Mesendoderm (in vitro differentiated cells): Measurements from ENCODE around the gene PPDPF.

Experiments used
- DNase-seq: peaks from one replicate; pipeline ENCODE4 v3.0.0; 2013
- H2AK5ac ChIP-seq: 2 replicates; pipeline ENCODE4 v1.6.1; 2013; ENCODE audit warnings: low read length, inconsistent platforms
- H2BK120ac ChIP-seq: 2 replicates; pipeline ENCODE4 v1.6.1; 2013; ENCODE audit warnings: low read depth, mild to moderate bottlenecking, low read length, moderate library complexity, mixed read lengths
- H2BK15ac ChIP-seq: replicated peaks from 2 replicates; pipeline ENCODE4 v1.6.1; 2013; ENCODE audit warnings: low read depth, mild to moderate bottlenecking, moderate library complexity
- H2BK5ac ChIP-seq: 2 replicates; pipeline ENCODE4 v1.6.1; 2013; ENCODE audit warnings: low read length, inconsistent platforms
- H3K18ac ChIP-seq: 2 replicates; pipeline ENCODE4 v1.6.1; 2013; ENCODE audit warnings: mild to moderate bottlenecking, low read length, mixed read lengths
- H3K23ac ChIP-seq: one replicate; pipeline ENCODE4 v1.6.1; 2013; ENCODE audit warnings: low read length
- H3K27ac ChIP-seq: 2 replicates; pipeline ENCODE4 v1.5.1; 2013; ENCODE audit warnings: low read depth, mild to moderate bottlenecking, inconsistent platforms, low read length, moderate library complexity
- H3K27me3 ChIP-seq: 2 replicates; pipeline ENCODE4 v1.6.1; 2013; ENCODE audit warnings: low read length, control low read depth, mild to moderate bottlenecking, inconsistent platforms; ENCODE audit not compliant: insufficient read depth, poor library complexity
- H3K36me3 ChIP-seq: 2 replicates; pipeline ENCODE4 v1.6.1; 2013; ENCODE audit warnings: low read length, inconsistent platforms; ENCODE audit not compliant: control insufficient read depth, insufficient read depth
- H3K4ac ChIP-seq: one replicate; pipeline ENCODE4 v1.6.1; 2013; ENCODE audit warnings: low read depth, mild to moderate bottlenecking, low read length, moderate library complexity
- H3K4me1 ChIP-seq: 2 replicates; pipeline ENCODE4 v1.6.1; 2013; ENCODE audit warnings: low read depth, low read length, inconsistent platforms; ENCODE audit not compliant: control insufficient read depth
- H3K4me2 ChIP-seq: 2 replicates; pipeline ENCODE4 v1.6.1; 2013; ENCODE audit warnings: low read length
- H3K4me3 ChIP-seq: 2 replicates; pipeline ENCODE4 v1.5.1; 2013; ENCODE audit warnings: mild to moderate bottlenecking, low read length
- H3K56ac ChIP-seq: one replicate; pipeline ENCODE4 v1.6.1; 2013; ENCODE audit warnings: low read length
- H3K79me1 ChIP-seq: 2 replicates; pipeline ENCODE4 v1.6.1; 2013; ENCODE audit warnings: low read length, inconsistent platforms
- H3K79me2 ChIP-seq: 2 replicates; pipeline ENCODE4 v1.6.1; 2013; ENCODE audit warnings: mild to moderate bottlenecking, low read length; ENCODE audit not compliant: control insufficient read depth, insufficient read depth
- H3K9ac ChIP-seq: 2 replicates; pipeline ENCODE4 v1.6.1; 2013; ENCODE audit warnings: low read length, inconsistent platforms
- H4K5ac ChIP-seq: one replicate; pipeline ENCODE4 v1.6.1; 2013; ENCODE audit warnings: low read length
- H4K8ac ChIP-seq: one replicate; pipeline ENCODE4 v1.6.1; 2013; ENCODE audit warnings: low read depth, mild to moderate bottlenecking, control low read depth, low read length, moderate library complexity
- WGBS: extraction: QIAGEN DNeasy Blood & Tissue Kit; methylation state at CpG from one replicate; pipeline ENCODE4 v1.1.7; 2013; ENCODE audit warnings: low lambda C conversion rate, missing lambda C conversion rate; ENCODE audit not compliant: insufficient coverage; ENCODE audit errors: extremely low coverage; 5-methylcytosine and 5-hydroxymethylcytosine counted together

The PPDPF gene

DNA sequence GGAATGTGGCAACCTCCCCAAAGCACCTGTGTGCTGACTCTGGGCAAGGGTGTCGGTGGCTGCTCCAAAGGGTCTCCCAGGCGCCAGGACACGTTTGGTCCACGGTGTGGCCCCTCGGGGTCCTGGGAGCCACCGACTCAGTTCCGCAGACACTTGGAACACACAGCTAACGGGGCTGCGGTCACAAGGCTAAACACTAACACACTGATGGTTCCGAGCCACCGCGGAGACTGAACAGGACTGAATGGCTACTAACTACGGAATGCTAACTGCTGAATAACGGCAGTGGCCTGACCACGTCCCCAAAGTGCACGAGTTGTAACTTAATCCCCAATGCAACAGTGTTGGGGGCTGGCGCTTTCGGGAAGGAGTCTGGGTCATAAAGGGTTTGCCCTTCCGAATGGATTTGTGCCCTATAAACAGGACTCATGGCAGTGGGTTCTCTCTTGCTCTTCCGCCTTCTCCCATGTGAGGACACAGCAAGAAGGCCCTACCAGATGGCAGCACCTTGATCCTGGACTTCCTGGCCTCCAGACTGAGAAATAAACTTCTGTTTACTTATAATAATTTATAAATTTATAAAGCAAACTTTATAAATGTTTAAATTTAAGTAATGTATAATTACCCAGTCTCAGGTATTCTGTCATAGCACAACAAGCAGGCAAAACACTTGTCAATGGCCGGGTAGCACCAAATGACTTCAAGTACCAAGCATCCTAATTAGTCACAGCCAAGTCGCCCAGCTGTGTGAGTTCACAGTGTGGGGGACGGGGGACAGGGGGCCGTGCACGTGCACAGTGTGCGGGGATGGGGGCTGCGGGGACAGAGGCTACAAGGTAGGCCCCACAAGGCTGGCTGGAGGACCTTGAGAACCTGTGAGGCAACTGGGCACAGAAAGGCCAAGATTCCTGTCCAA lies 19.4 kb upstream of the PPDPF start:
- Histone ChIP-seq H3K4me2 (no peak overlapping the region), H3K4me1 (no peaks in the 10 kb centered on the region), H4K8ac (no peak overlapping the region), H3K18ac (no peak overlapping the region), H3K79me2 (no peaks in the 10 kb centered on the region), H3K4ac (no peak overlapping the region), H3K23ac (no peak overlapping the region), H4K5ac (no peak overlapping the region), H3K4me3 (no peak overlapping the region), H3K27ac (no peak overlapping the region), H3K36me3 (no peaks in the 10 kb centered on the region), H2AK5ac (no peak overlapping the region), H2BK120ac (no peak overlapping the region), H2BK15ac (no peak overlapping the region), H2BK5ac (no peak overlapping the region), H3K27me3 (peaks cover 2% of the 10 kb centered on the region), H3K79me1 (no peaks in the 10 kb centered on the region), H3K9ac (no peak overlapping the region), H3K56ac (no peak overlapping the region)
- DNase-seq: no peak
- no CpG with 5 or more reads among the region's 27 CpGs for WGBS

DNA sequence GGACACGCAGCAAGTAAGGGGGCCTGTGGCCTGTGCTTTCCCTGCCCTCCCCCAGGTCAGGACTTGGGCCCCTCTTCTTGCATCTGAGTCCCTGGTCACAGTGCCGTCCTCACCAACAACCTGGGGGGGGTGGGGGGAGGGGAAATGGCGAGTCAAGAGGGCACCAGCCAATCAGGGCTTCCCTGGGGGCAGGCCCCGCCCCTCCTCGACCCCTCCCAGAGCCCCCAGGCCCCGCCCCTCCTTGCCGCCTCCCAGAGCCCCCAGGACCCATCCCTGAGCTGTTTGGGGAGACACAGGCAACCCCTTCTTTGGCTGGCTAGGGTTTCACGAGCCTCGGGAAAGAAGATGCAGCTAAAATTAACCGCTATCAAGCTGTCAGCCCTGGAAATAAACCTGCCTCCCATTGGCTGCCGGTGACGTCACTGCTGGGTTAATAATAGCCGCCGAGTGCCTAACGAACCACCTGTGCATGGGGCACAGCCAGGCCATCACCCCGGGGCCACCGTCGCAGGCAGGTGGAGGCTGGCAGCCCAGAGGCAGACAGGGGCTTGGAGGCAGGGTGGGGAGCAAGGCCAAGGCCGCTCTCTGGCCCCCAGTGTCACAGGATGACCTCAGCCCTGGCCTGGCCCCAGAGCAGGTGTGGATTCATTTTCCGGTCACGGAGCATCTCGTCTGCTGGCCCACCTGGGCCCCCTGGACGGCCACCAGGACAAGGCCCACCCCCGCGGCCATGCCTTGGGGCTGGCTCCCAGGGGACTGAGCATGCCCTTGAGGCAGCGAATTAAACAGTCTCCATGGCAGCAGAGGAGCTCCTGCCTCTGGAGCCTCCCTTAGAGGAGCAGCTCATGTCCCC lies 18.5 kb upstream of the PPDPF start:
- H3K79me1 ChIP-seq: no peaks in the 10 kb centered on the region

GRCh38 chr20:63502671-63503172 lies 17.8 kb upstream of the PPDPF start:
- Histone ChIP-seq H3K4me1 (no peaks in the 10 kb centered on the region), H3K18ac (no peak overlapping the region), H3K36me3 (no peaks in the 10 kb centered on the region), H3K27me3 (peaks cover 2% of the 10 kb centered on the region), H3K56ac (no peak overlapping the region), H3K4me3 (no peak overlapping the region), H4K5ac (no peak overlapping the region), H2BK15ac (no peak overlapping the region), H2AK5ac (no peak overlapping the region), H3K27ac (no peak overlapping the region), H3K79me1 (no peaks in the 10 kb centered on the region), H3K4me2 (no peak overlapping the region), H2BK120ac (no peak overlapping the region), H2BK5ac (no peak overlapping the region), H3K4ac (no peak overlapping the region), H3K79me2 (no peaks in the 10 kb centered on the region), H4K8ac (no peak overlapping the region), H3K23ac (no peak overlapping the region), H3K9ac (no peak overlapping the region)
- no CpG with 5 or more reads among the region's 15 CpGs for WGBS
- DNase-seq: no peak

More for the DNA sequence above, 18.5 kb upstream of the PPDPF start:
- Histone ChIP-seq H3K4me1 (no peaks in the 10 kb centered on the region), H3K36me3 (no peaks in the 10 kb centered on the region), H3K27me3 (peaks cover 2% of the 10 kb centered on the region), H2BK5ac (no peak overlapping the region), H3K4me3 (no peak overlapping the region), H3K9ac (no peak overlapping the region), H4K8ac (no peak overlapping the region), H4K5ac (no peak overlapping the region), H2BK120ac (no peak overlapping the region), H3K56ac (no peak overlapping the region), H3K79me2 (no peaks in the 10 kb centered on the region), H3K4me2 (no peak overlapping the region), H3K23ac (no peak overlapping the region), H3K18ac (no peak overlapping the region), H2AK5ac (no peak overlapping the region), H2BK15ac (no peak overlapping the region), H3K4ac (no peak overlapping the region), H3K27ac (no peak overlapping the region)
- no CpG with 5 or more reads among the region's 26 CpGs for WGBS
- DNase-seq: peak; percentile 48

GRCh38 chr20:63503524-63503923 lies 17.0 kb upstream of the PPDPF start:
- Histone ChIP-seq H3K4ac (no peak overlapping the region), H2BK120ac (no peak overlapping the region), H3K56ac (no peak overlapping the region), H3K36me3 (no peaks in the 10 kb centered on the region), H3K4me3 (no peak overlapping the region), H2BK5ac (no peak overlapping the region), H2BK15ac (no peak overlapping the region), H4K5ac (no peak overlapping the region), H3K18ac (no peak overlapping the region), H3K9ac (no peak overlapping the region), H3K27ac (no peak overlapping the region), H3K79me2 (no peaks in the 10 kb centered on the region), H3K4me1 (no peaks in the 10 kb centered on the region), H3K27me3 (no peaks in the 10 kb centered on the region), H3K4me2 (no peak overlapping the region), H2AK5ac (no peak overlapping the region), H3K23ac (no peak overlapping the region), H4K8ac (no peak overlapping the region), H3K79me1 (no peaks in the 10 kb centered on the region)
- no CpG with 5 or more reads among the region's 7 CpGs for WGBS
- no peak for DNase-seq

DNA sequence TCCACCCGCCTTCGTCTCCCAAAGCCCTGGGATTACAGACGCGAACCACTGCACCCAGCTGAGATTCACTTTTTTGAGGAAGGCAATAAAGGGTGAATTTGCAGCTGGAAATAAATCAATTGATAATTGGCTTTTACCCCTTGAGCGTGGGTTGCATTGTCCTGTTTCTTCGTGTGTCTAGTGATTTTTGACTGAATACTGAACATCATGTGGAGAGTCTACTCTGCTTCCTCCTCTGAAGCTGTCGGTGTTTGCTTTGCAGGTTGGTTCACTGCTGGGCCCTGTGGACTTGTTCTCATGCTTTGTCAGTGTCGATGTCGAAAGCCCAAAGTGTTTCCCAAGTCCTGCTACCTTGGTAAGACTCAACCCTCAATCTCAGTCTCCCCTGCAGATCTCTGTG lies 15.9 kb upstream of the PPDPF start:
- Histone ChIP-seq H2BK15ac (no peak overlapping the region), H3K18ac (no peak overlapping the region), H3K56ac (no peak overlapping the region), H2AK5ac (no peak overlapping the region), H3K4ac (no peak overlapping the region), H4K5ac (no peak overlapping the region), H3K4me1 (no peaks in the 10 kb centered on the region), H3K27ac (no peak overlapping the region), H3K36me3 (no peaks in the 10 kb centered on the region), H3K4me2 (no peak overlapping the region), H3K23ac (no peak overlapping the region), H3K79me1 (no peaks in the 10 kb centered on the region), H4K8ac (no peak overlapping the region), H3K4me3 (no peak overlapping the region), H2BK120ac (no peak overlapping the region), H3K79me2 (no peaks in the 10 kb centered on the region), H2BK5ac (no peak overlapping the region), H3K9ac (no peak overlapping the region), H3K27me3 (no peaks in the 10 kb centered on the region)
- no peak for DNase-seq
- WGBS: no CpG with 5 or more reads among the region's 9 CpGs
